Esophagus muscularis mucosa (tissue), 4 donors: ENCODE data around the gene TCERG1L. TPM values are rescaled to one million over a fixed set of nuclear protein-coding genes. Genes with fewer than 3 reads are reported as not detected.

ENCODE experiments used
- DNase-seq: peaks from one replicate; pipeline ENCODE4 v3.0.0-alpha.2; 2017; ENCODE audit errors: extremely low spot score
- H3K27ac ChIP-seq, 4 donors: fragments of 200-600 bp; sonication (generic); replicated peaks in 1 of 4; 1 replicate in 3 of 4; 2 replicates in 1 of 4; pipeline ENCODE4 v1.5.1; 2016 to 2019; ENCODE audit warnings: mild to moderate bottlenecking in 1 of 4
- H3K27me3 ChIP-seq, 4 donors: fragments of 200-600 bp; sonication (generic); one replicate each; pipeline versions ENCODE4 v1.5.1 to v1.6.0; 2016 to 2019
- H3K36me3 ChIP-seq, 4 donors: fragments of 200-600 bp; sonication (generic); one replicate each; pipeline ENCODE4 v1.5.1; 2016 to 2019
- H3K4me1 ChIP-seq, 4 donors: fragments of 200-600 bp; sonication (generic); one replicate each; pipeline ENCODE4 v1.5.1; 2016 to 2019
- H3K4me3 ChIP-seq, 4 donors: fragments of 200-600 bp; sonication (generic); 1 replicate in 2 of 4; 2 replicates in 2 of 4; pipeline ENCODE4 v1.5.1; 2016 to 2019; ENCODE audit warnings: mild to moderate bottlenecking in 4 of 4, moderate library complexity in 1 of 4
- H3K9me3 ChIP-seq, 4 donors: fragments of 200-600 bp; sonication (generic); 1 replicate in 3 of 4; 2 replicates in 1 of 4; pipeline ENCODE4 v1.5.1; 2016 to 2019
- CTCF ChIP-seq, 3 experiments: fragments of 200-600 bp in 2 of 3; fragments of 450-650 bp in 1 of 3; sonication (generic) in 2 of 3; IDR thresholded peaks; one replicate each; pipeline ENCODE4 v1.5.1; 2017 to 2019; ENCODE audit warnings: antibody characterized with exemption in 3 of 3, mild to moderate bottlenecking in 2 of 3, moderate library complexity in 1 of 3
- EP300 ChIP-seq: sonication (generic); formaldehyde crosslinking; IDR thresholded peaks from one replicate; pipeline ENCODE4 v1.6.1; 2017; ENCODE audit warnings: antibody characterized with exemption
- POLR2A ChIP-seq: fragments of 450-650 bp; IDR thresholded peaks from one replicate; pipeline ENCODE4 v1.6.1; 2017; ENCODE audit warnings: antibody characterized with exemption, moderate library complexity, mild to moderate bottlenecking, low read depth
- POLR2AphosphoS5 ChIP-seq, 2 donors: sonication (generic); formaldehyde crosslinking; IDR thresholded peaks; one replicate each; pipeline ENCODE4 v1.6.1; 2017; ENCODE audit warnings: antibody characterized with exemption in 2 of 2
- WGBS: methylation state at CpG from one replicate; pipeline ENCODE4 v1.1.5; 2018; 5-methylcytosine and 5-hydroxymethylcytosine counted together
- intact Hi-C: fragments of 100-400 bp; cut with DNase I; formaldehyde crosslinking; loops from one replicate; pipeline ENCODE4 v1.15.1; 2023
- total RNA-seq, 4 donors: library from RNA; depleted of rRNA; stranded (reverse); fragments of >200 nt; gene quantifications; one replicate each; pipeline versions ENCODE4 v1.1.0 to v1.2.1, GENCODE V29; 2016

TCERG1L gene
- total RNA-seq, 4 donors from 2014 or later: not detected

- Histone ChIP-seq H3K9me3 (no peaks in the 10 kb centered on the region), H3K36me3 (no peaks in the 10 kb centered on the region), H3K27ac (no peak overlapping the region), H3K27me3 (no peaks in the 10 kb centered on the region), H3K4me1 (no peaks in the 10 kb centered on the region), H3K4me3 (no peak overlapping the region)
- TF ChIP-seq EP300: no peak
- intact Hi-C loops: no loop called here
- DNase-seq: no peak
- WGBS: 83% methylated on average over 5 of the region's 5 CpGs
Measured at GRCh38 chr10:131212763-131213325, 98.7 kb downstream of the TCERG1L start.

DNA sequence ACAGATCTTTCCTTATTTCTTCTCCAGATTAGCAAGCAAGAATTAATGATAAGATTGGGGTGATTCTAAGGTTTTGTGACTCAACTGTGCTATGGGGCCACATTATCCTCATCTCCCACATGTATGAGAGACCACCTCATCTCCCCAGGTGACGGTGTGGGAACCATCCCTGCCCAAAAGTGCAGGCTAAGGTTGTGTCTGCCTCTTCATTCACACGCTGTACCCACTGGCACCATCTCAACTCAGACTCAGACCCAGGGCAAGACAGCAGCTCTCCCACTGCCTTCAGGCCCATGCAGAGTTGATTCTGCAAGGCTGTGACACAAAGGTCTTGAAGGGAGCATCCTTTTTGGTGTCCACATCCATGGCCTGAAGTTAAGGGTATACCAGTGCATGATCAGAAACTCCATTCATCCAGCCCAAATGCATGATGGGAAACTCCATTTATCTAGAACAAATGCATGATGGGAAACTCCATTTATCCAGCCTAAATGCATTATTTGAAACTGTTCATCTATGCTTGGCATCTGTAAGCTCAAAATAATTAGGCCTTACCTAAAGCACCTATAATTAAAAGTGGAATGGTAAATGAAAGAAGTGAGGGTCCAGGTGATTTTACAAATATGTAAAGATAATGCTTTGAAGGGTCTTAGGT is 99.4 kb downstream of the TCERG1L start:
- peaks cover 0 to under 1% (median 0%) of the 10 kb centered on the region in 4 donors for H3K27me3 ChIP-seq
- H3K4me3 ChIP-seq: no peak overlapping the region
- DNase-seq: no peak
- TF ChIP-seq POLR2A (no peak), EP300 (no peak), POLR2AphosphoS5 (IDR thresholded peaks at IDR 0.05) (no peak), CTCF (IDR thresholded peaks at IDR 0.05) (no peak)
- no peak overlapping the region for H3K27ac ChIP-seq
- H3K4me1 ChIP-seq: no peaks in the 10 kb centered on the region
- H3K36me3 ChIP-seq: no peaks in the 10 kb centered on the region
- no peaks in the 10 kb centered on the region for H3K9me3 ChIP-seq
- intact Hi-C loops: no loop called here
- 78% methylated on average over 2 of the region's 2 CpGs for WGBS

GRCh38 chr10:131211559-131211958 is 100.0 kb downstream of the TCERG1L start:
- no peak overlapping the region for H3K4me3 ChIP-seq
- DNase-seq: no peak
- H3K4me1 ChIP-seq: no peaks in the 10 kb centered on the region
- no peaks in the 10 kb centered on the region for H3K36me3 ChIP-seq
- intact Hi-C loops: no loop called here
- H3K27me3 ChIP-seq: peaks cover 0 to 6% (median 0%) of the 10 kb centered on the region in 4 donors
- no peak for TF ChIP-seq POLR2AphosphoS5 (IDR thresholded peaks at IDR 0.05)
- TF ChIP-seq CTCF (IDR thresholded peaks at IDR 0.05): no peak
- no peak for TF ChIP-seq POLR2A
- TF ChIP-seq EP300: no peak
- H3K27ac ChIP-seq: no peak overlapping the region
- no peaks in the 10 kb centered on the region for H3K9me3 ChIP-seq
- WGBS: 62% methylated on average over 9 of the region's 9 CpGs

- H3K27ac ChIP-seq: no peak overlapping the region
- TF ChIP-seq POLR2AphosphoS5 (IDR thresholded peaks at IDR 0.05) (no peak), CTCF (IDR thresholded peaks at IDR 0.05) (no peak), POLR2A (no peak), EP300 (no peak)
- no peaks in the 10 kb centered on the region for H3K9me3 ChIP-seq
- intact Hi-C loops: no loop called here
- H3K36me3 ChIP-seq: no peaks in the 10 kb centered on the region
- 79% methylated on average over 7 of the region's 10 CpGs for WGBS
- peaks cover 0 to 7% (median 0%) of the 10 kb centered on the region in 4 donors for H3K27me3 ChIP-seq
- no peak overlapping the region for H3K4me3 ChIP-seq
- no peaks in the 10 kb centered on the region for H3K4me1 ChIP-seq
- no peak for DNase-seq
Measured at GRCh38 chr10:131211146-131211545, 100.4 kb downstream of the TCERG1L start.

GRCh38 chr10:131210181-131210580 is 101.3 kb downstream of the TCERG1L start:
- WGBS: 72% methylated on average over 3 of the region's 3 CpGs
- no peaks in the 10 kb centered on the region for H3K36me3 ChIP-seq
- DNase-seq: no peak
- intact Hi-C loops: no loop called here
- no peaks in the 10 kb centered on the region for H3K4me1 ChIP-seq
- TF ChIP-seq CTCF (IDR thresholded peaks at IDR 0.05) (no peak), EP300 (no peak), POLR2A (no peak), POLR2AphosphoS5 (IDR thresholded peaks at IDR 0.05) (no peak)
- H3K27me3 ChIP-seq: peaks cover 0 to 7% (median 0%) of the 10 kb centered on the region in 4 donors
- H3K27ac ChIP-seq: no peak overlapping the region
- H3K4me3 ChIP-seq: no peak overlapping the region
- no peaks in the 10 kb centered on the region for H3K9me3 ChIP-seq
